HCT116 (cell line): Measurements from ENCODE around the gene CHRND. TPM values are rescaled to one million over a fixed set of nuclear protein-coding genes. Genes with fewer than 3 reads are reported as not detected.

ENCODE experiments used
- ATAC-seq: fragments of 200-7000 bp; cut with Tn5 transposase; 2 replicates; pipeline ENCODE4 v1.9.1; 2020; ENCODE audit warnings: mild to moderate bottlenecking, moderate library complexity
- BruUV-seq: library from RNA; stranded (reverse); fragments of 400-500 nt; replicated peaks from 2 replicates; lab custom pipeline; 2021; lab: Mats Ljungman, UMichigan
- CTCF ChIA-PET: fragments of 300-600 bp; sonication (Branson Sonifier 250); formaldehyde crosslinking; loops from one replicate; lab custom pipeline; 2021; ENCODE audit warnings: antibody characterized with exemption; lab: Charles Lee
- POLR2A ChIA-PET: fragments of 300-600, 350-600 bp; sonication (Branson Sonifier 250); formaldehyde crosslinking; loops from one replicate; lab custom pipeline; 2021; ENCODE audit warnings: antibody characterized with exemption; lab: Charles Lee
- RAD21 ChIA-PET, 2 experiments: fragments of 300-600 bp; sonication (Branson Sonifier 250); formaldehyde crosslinking; loops; one replicate each; lab custom pipeline; 2023; ENCODE audit warnings: low total read pairs in 2 of 2; ENCODE audit not compliant: uncharacterized antibody in 2 of 2, unreplicated experiment in 2 of 2, low non-redundant PET in 1 of 2; lab: Charles Lee
- DNase-seq: peaks from one replicate; pipeline ENCODE4 v3.0.0-alpha.2; 2010; ENCODE audit warnings: low read depth, low spot score
- H2AFZ ChIP-seq: fragments of 200-600 bp; shearing (Covaris generic), sonication (generic); 2 replicates; pipeline ENCODE4 v1.6.1; 2017; ENCODE audit warnings: low read depth, mixed run types, mixed read lengths, antibody characterized with exemption, low read length; ENCODE audit not compliant: poor library complexity, severe bottlenecking
- H3K27ac ChIP-seq: 2 replicates; pipeline ENCODE4 v1.5.1; 2012; ENCODE audit warnings: low read depth, low read length
- H3K27me3 ChIP-seq: fragments of 200-600 bp; sonication (generic); 2 replicates; pipeline ENCODE4 v1.6.1; 2016; ENCODE audit warnings: mixed run types, low read length, mixed read lengths; ENCODE audit not compliant: insufficient read depth
- H3K36me3 ChIP-seq, 2 experiments: fragments of 200-500 bp in 1 of 2; fragments of 200-600 bp in 1 of 2; sonication (Bioruptor generic) in 1 of 2; sonication (generic) in 1 of 2; 2 replicates each; pipeline versions ENCODE4 v1.5.1 to v1.6.1; 2014 to 2016; ENCODE audit warnings: low read length in 2 of 2, inconsistent platforms in 1 of 2, mixed read lengths in 1 of 2, mixed run types in 1 of 2; ENCODE audit not compliant: insufficient read depth in 2 of 2, control insufficient read depth in 1 of 2
- H3K4me1 ChIP-seq, 2 experiments: fragments of 200-600 bp in 1 of 2; sonication (generic) in 1 of 2; 2 replicates each; pipeline versions ENCODE4 v1.5.1 to v1.6.1; 2012 to 2017; ENCODE audit warnings: low read length in 2 of 2, inconsistent platforms in 1 of 2, mild to moderate bottlenecking in 1 of 2, mixed read lengths in 1 of 2, mixed run types in 1 of 2, moderate library complexity in 1 of 2; ENCODE audit not compliant: insufficient read depth in 2 of 2, control insufficient read depth in 1 of 2
- H3K4me2 ChIP-seq: fragments of 200-600 bp; sonication (generic); 2 replicates; pipeline ENCODE4 v1.6.1; 2017; ENCODE audit warnings: mixed run types, low read length, mixed read lengths
- H3K4me3 ChIP-seq, 2 experiments: fragments of 200-600 bp in 1 of 2; sonication (generic) in 1 of 2; replicated peaks in 1 of 2; 2 replicates each; pipeline ENCODE4 v1.5.1; 2011 to 2016; ENCODE audit warnings: low read length in 2 of 2, control low read depth in 1 of 2, low read depth in 1 of 2, mild to moderate bottlenecking in 1 of 2, mixed read lengths in 1 of 2, mixed run types in 1 of 2
- H3K79me2 ChIP-seq: fragments of 200-600 bp; sonication (generic); 2 replicates; pipeline ENCODE4 v1.6.1; 2017; ENCODE audit warnings: mild to moderate bottlenecking, mixed run types, low read length, moderate library complexity, mixed read lengths; ENCODE audit not compliant: insufficient read depth
- H3K9ac ChIP-seq: fragments of 200-600 bp; sonication (generic); 2 replicates; pipeline ENCODE4 v1.6.1; 2016; ENCODE audit warnings: low read length, mixed read lengths
- H3K9me2 ChIP-seq: fragments of 200-600 bp; sonication (generic), shearing (Covaris generic); 2 replicates; pipeline ENCODE4 v1.6.1; 2017; ENCODE audit warnings: mixed run types, mild to moderate bottlenecking, moderate library complexity; ENCODE audit not compliant: insufficient read depth
- H3K9me3 ChIP-seq, 2 experiments: fragments of 200-500 bp in 1 of 2; fragments of 200-600 bp in 1 of 2; sonication (Bioruptor generic) in 1 of 2; sonication (generic) in 1 of 2; 2 replicates each; pipeline ENCODE4 v1.6.1; 2014 to 2017; ENCODE audit warnings: low read length in 2 of 2, mixed read lengths in 2 of 2, inconsistent platforms in 1 of 2, low read depth in 1 of 2, mild to moderate bottlenecking in 1 of 2, mixed run types in 1 of 2, moderate library complexity in 1 of 2; ENCODE audit not compliant: control insufficient read depth in 1 of 2, insufficient read depth in 1 of 2
- H4K20me1 ChIP-seq: fragments of 200-600 bp; sonication (generic), shearing (Covaris generic); 2 replicates; pipeline ENCODE4 v1.6.1; 2017; ENCODE audit warnings: mixed run types, mild to moderate bottlenecking, moderate library complexity; ENCODE audit not compliant: insufficient read depth
- CEBPB ChIP-seq: IDR thresholded peaks from 2 replicates; pipeline ENCODE4 v1.6.1; 2012; ENCODE audit warnings: low read depth
- EZH2 ChIP-seq: fragments of 200-600 bp; sonication (generic); IDR thresholded peaks from 2 replicates; pipeline ENCODE4 v1.6.1; 2017; ENCODE audit warnings: antibody characterized with exemption, mixed run types
- EZH2phosphoT487 ChIP-seq: fragments of 200-600 bp; IDR thresholded peaks from 2 replicates; pipeline ENCODE4 v1.6.1; 2018; ENCODE audit warnings: antibody characterized with exemption, borderline replicate concordance
- FOSL1 ChIP-seq: IDR thresholded peaks from 2 replicates; pipeline ENCODE4 v1.6.1; 2012; ENCODE audit warnings: low read depth
- JUND ChIP-seq: IDR thresholded peaks from 2 replicates; pipeline ENCODE4 v1.6.1; 2012
- POLR2AphosphoS5 ChIP-seq: IDR thresholded peaks from 2 replicates; pipeline ENCODE4 v1.6.1; 2011; ENCODE audit warnings: mild to moderate bottlenecking, low read depth, low read length, moderate library complexity
- SP1 ChIP-seq: IDR thresholded peaks from 2 replicates; pipeline ENCODE4 v1.6.1; 2012; ENCODE audit warnings: low read depth
- TCF7L2 ChIP-seq: IDR thresholded peaks from 2 replicates; pipeline ENCODE4 v1.7.0; 2011; ENCODE audit warnings: borderline replicate concordance, inconsistent platforms; ENCODE audit not compliant: insufficient read depth, insufficient read length; ENCODE audit errors: extremely low read depth
- ZFX ChIP-seq: fragments of 450-650 bp; IDR thresholded peaks from 2 replicates; pipeline ENCODE4 v1.6.1; 2017
- intact Hi-C: fragments of 100-400 bp; cut with micrococcal nuclease; formaldehyde crosslinking; loops from 2 replicates; pipeline ENCODE4 v1.10.0; 2022
- total RNA-seq: library from RNA; stranded (reverse); gene quantifications from one replicate; pipeline ENCODE4 v1.2.1, GENCODE V29; 2021; ENCODE audit not compliant: unreplicated experiment
- TF ChIP-seq, protein P1 (sequence below): IDR thresholded peaks from 2 replicates; pipeline ENCODE4 v1.6.1; 2012
- TF ChIP-seq, protein P2 (sequence below), 3 experiments: fragments of 200-600 bp in 1 of 3; sonication (generic) in 1 of 3; IDR thresholded peaks in 2 of 3; conservative IDR thresholded peaks in 1 of 3; 2 replicates each; pipeline ENCODE4 v1.5.1; 2012 to 2017; ENCODE audit warnings: low read depth in 2 of 3, low read length in 2 of 3, antibody characterized with exemption in 1 of 3, borderline replicate concordance in 1 of 3, control low read depth in 1 of 3, mild to moderate bottlenecking in 1 of 3, mixed read lengths in 1 of 3, mixed run types in 1 of 3, moderate library complexity in 1 of 3; ENCODE audit not compliant: insufficient read depth in 1 of 3
- TF ChIP-seq, protein P3 (sequence below): IDR thresholded peaks from 2 replicates; pipeline ENCODE4 v1.6.1; 2012
- TF ChIP-seq, protein P4 (sequence below): IDR thresholded peaks from 2 replicates; pipeline ENCODE4 v1.6.1; 2011; ENCODE audit warnings: mild to moderate bottlenecking, low read length, moderate library complexity; ENCODE audit not compliant: insufficient replicate concordance; ENCODE audit errors: extremely low read depth

The CHRND gene
- total RNA-seq, 1 experiment from 2014 or later: not detected

DNA sequence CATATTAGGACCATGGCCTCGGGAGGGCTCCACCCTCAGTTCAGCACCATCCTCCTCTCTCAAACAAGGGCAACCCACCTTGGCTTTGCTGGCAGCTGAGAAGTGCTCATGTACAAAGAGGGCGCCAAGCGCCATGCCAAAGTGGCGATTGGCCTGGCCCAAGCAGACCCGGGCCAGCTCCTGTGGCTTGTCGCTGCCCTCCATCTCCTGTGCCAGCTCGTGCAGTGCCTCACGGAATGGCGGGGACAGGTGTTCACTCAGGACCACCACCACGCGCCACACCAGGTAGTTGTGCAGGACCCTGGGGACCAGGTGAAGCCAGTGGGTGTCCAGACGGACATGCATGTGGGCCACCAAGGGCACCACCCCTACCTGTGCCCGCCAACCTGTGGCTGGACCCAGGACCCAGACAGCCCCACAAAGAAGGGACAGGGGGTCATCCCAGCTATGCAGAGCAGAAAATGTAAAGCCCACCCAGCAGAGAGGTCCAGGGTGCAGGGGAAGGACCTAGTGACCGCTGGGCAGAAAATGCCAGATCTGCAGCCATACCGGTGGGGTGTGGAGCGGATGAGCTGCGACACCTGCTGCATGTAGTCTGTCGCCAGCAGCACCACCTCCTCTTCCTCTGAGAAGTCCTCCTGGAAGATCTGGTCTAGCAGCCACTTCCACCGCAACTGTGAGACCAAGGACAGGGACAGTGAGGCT is 41.9 kb upstream of the CHRND start:
- POLR2A ChIA-PET: no interaction called here
- CTCF ChIA-PET: no interaction called here
- H3K4me3 ChIP-seq: no peak overlapping the region
- intact Hi-C loops: no loop called here
- ATAC-seq (no peak), DNase-seq (no peak)
- no peak overlapping the region for H3K4me2 ChIP-seq
- H3K79me2 ChIP-seq: no peaks in the 10 kb centered on the region
- no peaks in the 10 kb centered on the region for H3K27me3 ChIP-seq
- no peaks in the 10 kb centered on the region for H3K4me1 ChIP-seq
- no peaks in the 10 kb centered on the region for H3K36me3 ChIP-seq
- no TSS peak for BruUV-seq
- H3K9ac ChIP-seq: no peak overlapping the region
- no peak overlapping the region for H3K27ac ChIP-seq
- RAD21 ChIA-PET: no interaction called here
- no peak for TF ChIP-seq CEBPB
- no peak for TF ChIP-seq EZH2phosphoT487
- no peak for TF ChIP-seq EZH2
- TF ChIP-seq SP1: no peak
- no peak for TF ChIP-seq POLR2AphosphoS5
- no peak for TF ChIP-seq FOSL1
- H2AFZ ChIP-seq: no peak overlapping the region
- H3K9me3 ChIP-seq: no peaks in the 10 kb centered on the region
- H3K9me2 ChIP-seq: no peaks in the 10 kb centered on the region
- no peaks in the 10 kb centered on the region for H4K20me1 ChIP-seq

DNA sequence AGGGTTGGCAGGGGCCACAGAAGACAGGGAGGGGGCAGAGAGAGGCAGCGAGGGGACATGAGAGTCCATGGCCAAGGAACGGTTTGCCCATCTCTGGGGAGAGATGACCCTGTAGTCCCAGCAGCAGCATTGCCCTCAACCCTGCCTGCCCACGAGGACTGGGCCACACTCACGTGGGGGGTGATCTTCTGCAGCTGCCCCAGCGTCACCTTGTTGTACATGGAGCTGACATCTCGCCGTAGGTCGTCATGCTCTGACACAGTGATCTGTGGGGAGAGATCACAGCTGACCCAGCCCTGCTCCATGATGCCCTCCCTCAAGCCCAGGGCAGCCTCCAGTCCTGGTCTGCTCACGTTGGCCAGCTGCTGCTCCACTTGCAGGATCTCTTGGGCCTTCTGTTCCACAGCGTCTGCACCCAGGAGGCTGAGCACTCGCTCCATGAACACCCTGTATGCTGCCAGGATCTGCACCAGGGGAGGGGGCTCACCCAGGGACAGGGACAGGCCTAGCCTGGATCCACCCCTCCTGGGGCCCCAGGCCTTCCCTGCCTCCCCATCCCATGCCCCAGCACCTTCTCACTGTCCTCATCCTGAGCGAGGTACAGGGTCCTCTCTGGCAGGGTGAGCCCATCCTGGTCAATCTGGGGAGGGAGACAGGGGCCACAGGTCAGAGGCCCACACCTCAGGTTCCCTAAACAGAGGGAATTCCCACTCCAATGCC is 41.2 kb upstream of the CHRND start:
- ChIA-PET POLR2A (no interaction called here), CTCF (no interaction called here)
- Histone ChIP-seq H3K36me3 (no peaks in the 10 kb centered on the region), H4K20me1 (no peaks in the 10 kb centered on the region), H3K9me3 (no peaks in the 10 kb centered on the region), H2AFZ (no peak overlapping the region), H3K4me3 (no peak overlapping the region), H3K4me2 (no peak overlapping the region), H3K27ac (no peak overlapping the region)
- BruUV-seq: no TSS peak
- TF ChIP-seq, protein P1, sequence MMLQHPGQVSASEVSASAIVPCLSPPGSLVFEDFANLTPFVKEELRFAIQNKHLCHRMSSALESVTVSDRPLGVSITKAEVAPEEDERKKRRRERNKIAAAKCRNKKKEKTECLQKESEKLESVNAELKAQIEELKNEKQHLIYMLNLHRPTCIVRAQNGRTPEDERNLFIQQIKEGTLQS: no peak
- TF ChIP-seq FOSL1: no peak
- no peak for TF ChIP-seq JUND
- TF ChIP-seq, protein P2, sequence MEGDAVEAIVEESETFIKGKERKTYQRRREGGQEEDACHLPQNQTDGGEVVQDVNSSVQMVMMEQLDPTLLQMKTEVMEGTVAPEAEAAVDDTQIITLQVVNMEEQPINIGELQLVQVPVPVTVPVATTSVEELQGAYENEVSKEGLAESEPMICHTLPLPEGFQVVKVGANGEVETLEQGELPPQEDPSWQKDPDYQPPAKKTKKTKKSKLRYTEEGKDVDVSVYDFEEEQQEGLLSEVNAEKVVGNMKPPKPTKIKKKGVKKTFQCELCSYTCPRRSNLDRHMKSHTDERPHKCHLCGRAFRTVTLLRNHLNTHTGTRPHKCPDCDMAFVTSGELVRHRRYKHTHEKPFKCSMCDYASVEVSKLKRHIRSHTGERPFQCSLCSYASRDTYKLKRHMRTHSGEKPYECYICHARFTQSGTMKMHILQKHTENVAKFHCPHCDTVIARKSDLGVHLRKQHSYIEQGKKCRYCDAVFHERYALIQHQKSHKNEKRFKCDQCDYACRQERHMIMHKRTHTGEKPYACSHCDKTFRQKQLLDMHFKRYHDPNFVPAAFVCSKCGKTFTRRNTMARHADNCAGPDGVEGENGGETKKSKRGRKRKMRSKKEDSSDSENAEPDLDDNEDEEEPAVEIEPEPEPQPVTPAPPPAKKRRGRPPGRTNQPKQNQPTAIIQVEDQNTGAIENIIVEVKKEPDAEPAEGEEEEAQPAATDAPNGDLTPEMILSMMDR (IDR thresholded peaks at IDR 0.05 in 2 of 3, conservative IDR thresholded peaks at IDR 0.05 in 1 of 3; ENCODE audit: borderline replicate concordance in 1 of 3, insufficient read depth in 1 of 3, low read depth in 2 of 3, low read length in 2 of 3): no peak
- no peak for TF ChIP-seq POLR2AphosphoS5
- no peak for TF ChIP-seq SP1
- TF ChIP-seq TCF7L2: no peak
- TF ChIP-seq, protein P3, sequence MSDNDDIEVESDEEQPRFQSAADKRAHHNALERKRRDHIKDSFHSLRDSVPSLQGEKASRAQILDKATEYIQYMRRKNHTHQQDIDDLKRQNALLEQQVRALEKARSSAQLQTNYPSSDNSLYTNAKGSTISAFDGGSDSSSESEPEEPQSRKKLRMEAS: no peak
- TF ChIP-seq ZFX: no peak
- TF ChIP-seq, protein P4, sequence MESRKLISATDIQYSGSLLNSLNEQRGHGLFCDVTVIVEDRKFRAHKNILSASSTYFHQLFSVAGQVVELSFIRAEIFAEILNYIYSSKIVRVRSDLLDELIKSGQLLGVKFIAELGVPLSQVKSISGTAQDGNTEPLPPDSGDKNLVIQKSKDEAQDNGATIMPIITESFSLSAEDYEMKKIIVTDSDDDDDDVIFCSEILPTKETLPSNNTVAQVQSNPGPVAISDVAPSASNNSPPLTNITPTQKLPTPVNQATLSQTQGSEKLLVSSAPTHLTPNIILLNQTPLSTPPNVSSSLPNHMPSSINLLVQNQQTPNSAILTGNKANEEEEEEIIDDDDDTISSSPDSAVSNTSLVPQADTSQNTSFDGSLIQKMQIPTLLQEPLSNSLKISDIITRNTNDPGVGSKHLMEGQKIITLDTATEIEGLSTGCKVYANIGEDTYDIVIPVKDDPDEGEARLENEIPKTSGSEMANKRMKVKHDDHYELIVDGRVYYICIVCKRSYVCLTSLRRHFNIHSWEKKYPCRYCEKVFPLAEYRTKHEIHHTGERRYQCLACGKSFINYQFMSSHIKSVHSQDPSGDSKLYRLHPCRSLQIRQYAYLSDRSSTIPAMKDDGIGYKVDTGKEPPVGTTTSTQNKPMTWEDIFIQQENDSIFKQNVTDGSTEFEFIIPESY: no peak
- TF ChIP-seq, all 23 proteins: peak for 0
- no peak overlapping the region for H3K9ac ChIP-seq
- H3K4me1 ChIP-seq: no peaks in the 10 kb centered on the region
- no peaks in the 10 kb centered on the region for H3K9me2 ChIP-seq
- H3K27me3 ChIP-seq: no peaks in the 10 kb centered on the region
- RAD21 ChIA-PET: no interaction called here
- no peak for ATAC-seq
- no peak for DNase-seq
- H3K79me2 ChIP-seq: no peaks in the 10 kb centered on the region
- intact Hi-C loops: no loop called here
